IMR-90 (cell line): Measurements from ENCODE around the gene JMJD7. TPM values are rescaled to one million over a fixed set of nuclear protein-coding genes. Genes with fewer than 3 reads are reported as not detected.

Experiments
- ATAC-seq: fragments of 200-7000 bp; cut with Tn5 transposase; 2 replicates; pipeline ENCODE4 v1.9.1; 2020; ENCODE audit warnings: low read depth, mild to moderate bottlenecking, moderate library complexity
- BruUV-seq: library from RNA; stranded (reverse); fragments of 400-500 nt; replicated peaks from 2 replicates; lab custom pipeline; 2021; lab: Mats Ljungman, UMichigan
- CTCF ChIA-PET: fragments of 300-600 bp; formaldehyde crosslinking; extraction: SDS; loops from one replicate; lab custom pipeline; 2021; ENCODE audit warnings: antibody characterized with exemption; lab: Yijun Ruan, JAX
- POLR2A ChIA-PET: fragments of 300-600 bp; sonication (Branson Sonifier 250); formaldehyde crosslinking; loops from one replicate; lab custom pipeline; 2022; ENCODE audit warnings: antibody characterized with exemption; ENCODE audit not compliant: unreplicated experiment; lab: Charles Lee
- DNase-seq: peaks from one replicate; pipeline ENCODE4 v3.0.0; 2013
- H2AFZ ChIP-seq: replicated peaks from 2 replicates; pipeline ENCODE3; 2013; ENCODE audit warnings: low read length, mild to moderate bottlenecking; ENCODE audit not compliant: poor library complexity
- H2AK5ac ChIP-seq: 2 replicates; pipeline ENCODE4 v1.6.1; 2013; ENCODE audit warnings: low read depth, low read length, inconsistent platforms
- H2AK9ac ChIP-seq: replicated peaks from 2 replicates; pipeline ENCODE3; 2013; ENCODE audit warnings: mild to moderate bottlenecking, low read depth, low read length, moderate library complexity; ENCODE audit not compliant: poor library complexity
- H2BK120ac ChIP-seq: 2 replicates; pipeline ENCODE4 v1.6.1; 2013; ENCODE audit warnings: low read depth, low read length, inconsistent platforms
- H2BK15ac ChIP-seq: 3 replicates; pipeline ENCODE4 v1.6.1; 2013; ENCODE audit warnings: low read depth, low read length, inconsistent platforms
- H2BK20ac ChIP-seq: 2 replicates; pipeline ENCODE4 v1.6.1; 2013; ENCODE audit warnings: low read depth, mild to moderate bottlenecking, inconsistent platforms, low read length, moderate library complexity
- H2BK5ac ChIP-seq: 2 replicates; pipeline ENCODE4 v1.6.1; 2013; ENCODE audit warnings: mild to moderate bottlenecking, low read depth, low read length, inconsistent platforms; ENCODE audit not compliant: poor library complexity, severe bottlenecking
- H3K14ac ChIP-seq: replicated peaks from 2 replicates; pipeline ENCODE4 v1.6.1; 2013; ENCODE audit warnings: low read depth, low read length, inconsistent platforms
- H3K18ac ChIP-seq: 2 replicates; pipeline ENCODE4 v1.6.1; 2013; ENCODE audit warnings: low read depth, low read length, control low read depth
- H3K23ac ChIP-seq: 2 replicates; pipeline ENCODE4 v1.6.1; 2013; ENCODE audit warnings: low read depth, low read length, inconsistent platforms
- H3K27ac ChIP-seq: 2 replicates; pipeline ENCODE4 v1.5.1; 2013; ENCODE audit warnings: mild to moderate bottlenecking, control low read depth, low read length; ENCODE audit not compliant: insufficient read depth
- H3K27me3 ChIP-seq: 2 replicates; pipeline ENCODE4 v1.6.1; 2013; ENCODE audit warnings: low read length; ENCODE audit not compliant: control insufficient read depth, insufficient read depth
- H3K36me3 ChIP-seq: 2 replicates; pipeline ENCODE4 v1.6.1; 2013; ENCODE audit warnings: low read length, mixed read lengths; ENCODE audit not compliant: control insufficient read depth, insufficient read depth
- H3K4ac ChIP-seq: 2 replicates; pipeline ENCODE4 v1.6.1; 2013; ENCODE audit warnings: low read depth, low read length, inconsistent platforms
- H3K4me1 ChIP-seq: 2 replicates; pipeline ENCODE4 v1.6.1; 2013; ENCODE audit warnings: low read length, mixed read lengths; ENCODE audit not compliant: control insufficient read depth, insufficient read depth
- H3K4me2 ChIP-seq: 2 replicates; pipeline ENCODE4 v1.6.1; 2013; ENCODE audit warnings: low read depth, mild to moderate bottlenecking, control low read depth, low read length, moderate library complexity
- H3K4me3 ChIP-seq: 2 replicates; pipeline ENCODE4 v1.5.1; 2013; ENCODE audit warnings: low read depth, mild to moderate bottlenecking, control low read depth, low read length, moderate library complexity; ENCODE audit not compliant: insufficient read depth
- H3K56ac ChIP-seq: 2 replicates; pipeline ENCODE4 v1.6.1; 2013; ENCODE audit warnings: low read length, inconsistent platforms; ENCODE audit not compliant: insufficient read depth; ENCODE audit errors: extremely low read depth
- H3K79me1 ChIP-seq, 2 experiments: 2 replicates each; pipeline ENCODE4 v1.6.1; 2013; ENCODE audit warnings: low read length in 2 of 2, inconsistent platforms in 1 of 2, low read depth in 1 of 2
- H3K9ac ChIP-seq: 2 replicates; pipeline ENCODE4 v1.6.1; 2013; ENCODE audit warnings: low read depth, low read length, control low read depth
- H3K9me1 ChIP-seq: 2 replicates; pipeline ENCODE4 v1.6.1; 2013; ENCODE audit warnings: low read length, inconsistent platforms; ENCODE audit not compliant: insufficient read depth
- H3K9me3 ChIP-seq: 2 replicates; pipeline ENCODE4 v1.6.1; 2013; ENCODE audit warnings: low read length; ENCODE audit not compliant: control insufficient read depth, insufficient read depth
- H4K20me1 ChIP-seq: 2 replicates; pipeline ENCODE4 v1.6.1; 2013; ENCODE audit warnings: low read length, inconsistent platforms; ENCODE audit not compliant: insufficient read depth
- H4K5ac ChIP-seq: 2 replicates; pipeline ENCODE4 v1.6.1; 2013; ENCODE audit warnings: mild to moderate bottlenecking, low read depth, low read length, control low read depth
- H4K8ac ChIP-seq, 2 experiments: 2 replicates each; pipeline ENCODE4 v1.6.1; 2013; ENCODE audit warnings: low read depth in 2 of 2, low read length in 2 of 2, control low read depth in 1 of 2, inconsistent platforms in 1 of 2
- H4K91ac ChIP-seq: 2 replicates; pipeline ENCODE4 v1.6.1; 2013; ENCODE audit warnings: low read depth, low read length, inconsistent platforms; ENCODE audit not compliant: insufficient read depth
- BHLHE40 ChIP-seq: fragments of 150-350 bp; IDR thresholded peaks from 2 replicates; pipeline ENCODE4 v1.6.1; 2016; ENCODE audit warnings: mild to moderate bottlenecking, low read depth, low read length
- POLR2A ChIP-seq: IDR thresholded peaks from 2 replicates; pipeline ENCODE4 v1.6.1; 2012; ENCODE audit warnings: mild to moderate bottlenecking, low read depth, low read length
- WGBS, 2 experiments: methylation state at CpG; one replicate each; pipeline versions ENCODE4 v1.1.5 to v1.1.7; 2013; ENCODE audit warnings: missing lambda C conversion rate in 2 of 2; ENCODE audit not compliant: insufficient read length in 1 of 2; ENCODE audit errors: extremely low coverage in 2 of 2; 5-methylcytosine and 5-hydroxymethylcytosine counted together
- dilution Hi-C: fragments of 300-500 bp; cut with HindIII; formaldehyde crosslinking; loops from one replicate; pipeline ENCODE4 v1.14.3; 2018; ENCODE audit warnings: low sequenced_read_pairs; ENCODE audit not compliant: unreplicated experiment
- in situ Hi-C: fragments of 300-500 bp; cut with MboI; formaldehyde crosslinking; loops from 3 replicates; pipeline ENCODE4 v1.14.3; 2019; ENCODE audit warnings: low sequenced_read_pairs, inconsistent platforms, mixed read lengths
- intact Hi-C: fragments of 100-400 bp; cut with micrococcal nuclease; formaldehyde crosslinking; loops from 2 replicates; pipeline ENCODE4 v1.10.0; 2022
- polyA plus RNA-seq, 3 experiments: library from polyadenylated mRNA; depleted of rRNA; stranded (reverse); fragments of >200 nt; gene quantifications; 2 replicates each; pipeline ENCODE4 v1.2.3, GENCODE V29; 2012; ENCODE audit warnings: low replicate concordance in 1 of 3
- total RNA-seq: library from RNA; depleted of rRNA; stranded (reverse); fragments of >200 nt; gene quantifications from 2 replicates; pipeline ENCODE4 v1.2.3, GENCODE V29; 2012
- TF ChIP-seq, protein P1 (sequence below): fragments of 150-350 bp; IDR thresholded peaks from 2 replicates; pipeline ENCODE4 v1.6.1; 2016; ENCODE audit warnings: low read depth, mild to moderate bottlenecking, low read length, moderate library complexity, borderline replicate concordance

Gene JMJD7
- total and polyA plus RNA-seq, 2 of the 4 experiments (the other 2 are of a cell fraction): 5.0 to 6.3 TPM

DNA sequence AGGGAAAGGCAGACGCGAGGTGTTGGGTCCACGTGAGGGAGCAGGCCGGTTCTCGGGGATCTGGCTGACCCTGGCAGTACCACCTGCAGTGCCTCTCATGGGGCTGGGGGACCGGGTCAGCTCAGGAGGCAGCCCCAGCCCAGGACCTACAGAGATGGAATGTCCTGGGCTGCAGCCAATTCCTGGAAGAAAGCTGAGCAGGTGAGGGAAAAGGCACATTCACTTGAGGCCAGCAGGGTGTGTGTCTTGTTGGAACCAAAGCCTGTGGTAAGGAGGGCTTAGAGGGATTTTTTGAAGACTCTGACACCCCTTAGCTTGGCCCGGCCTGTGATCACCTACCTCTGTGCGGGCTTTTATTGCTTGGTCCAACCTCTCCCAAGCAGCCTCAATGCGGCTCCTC, 26.6 kb downstream of the JMJD7 start:
- WGBS, 2 experiments: no CpG with 5 or more reads among the region's 9 CpGs
- POLR2A ChIA-PET: no interaction called here

More for the DNA sequence above, 26.6 kb downstream of the JMJD7 start:
- Histone ChIP-seq H2BK5ac (no peak overlapping the region), H4K91ac (no peak overlapping the region), H3K18ac (no peak overlapping the region), H3K14ac (no peak overlapping the region), H4K8ac (no peak overlapping the region), H3K36me3 (no peaks in the 10 kb centered on the region), H3K23ac (no peak overlapping the region), H4K5ac (no peak overlapping the region), H3K27ac (no peak overlapping the region), H3K9me3 (no peaks in the 10 kb centered on the region), H3K4me3 (no peak overlapping the region), H3K9me1 (no peaks in the 10 kb centered on the region), H3K56ac (no peak overlapping the region), H3K27me3 (peaks cover 23% of the 10 kb centered on the region; the same call in 1 of the 2 replicates), H3K4me1 (no peaks in the 10 kb centered on the region), H3K4me2 (no peak overlapping the region), H3K9ac (no peak overlapping the region), H2AFZ (no peak overlapping the region), H2BK15ac (no peak overlapping the region), H3K4ac (no peak overlapping the region), H4K20me1 (no peaks in the 10 kb centered on the region), H2BK120ac (no peak overlapping the region), H2AK5ac (no peak overlapping the region), H2BK20ac (no peak overlapping the region), H2AK9ac (no peak overlapping the region), H3K79me1 (no peaks in the 10 kb centered on the region)
- DNase-seq: no peak
- ATAC-seq: no peak
- in situ Hi-C loops: no loop called here
- dilution Hi-C loops: no loop called here
- CTCF ChIA-PET: no interaction called here
- BruUV-seq: no TSS peak
- TF ChIP-seq, protein P1, sequence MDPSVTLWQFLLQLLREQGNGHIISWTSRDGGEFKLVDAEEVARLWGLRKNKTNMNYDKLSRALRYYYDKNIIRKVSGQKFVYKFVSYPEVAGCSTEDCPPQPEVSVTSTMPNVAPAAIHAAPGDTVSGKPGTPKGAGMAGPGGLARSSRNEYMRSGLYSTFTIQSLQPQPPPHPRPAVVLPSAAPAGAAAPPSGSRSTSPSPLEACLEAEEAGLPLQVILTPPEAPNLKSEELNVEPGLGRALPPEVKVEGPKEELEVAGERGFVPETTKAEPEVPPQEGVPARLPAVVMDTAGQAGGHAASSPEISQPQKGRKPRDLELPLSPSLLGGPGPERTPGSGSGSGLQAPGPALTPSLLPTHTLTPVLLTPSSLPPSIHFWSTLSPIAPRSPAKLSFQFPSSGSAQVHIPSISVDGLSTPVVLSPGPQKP: no peak
- TF ChIP-seq POLR2A (no peak), BHLHE40 (no peak)
- intact Hi-C loops: no loop called here
